A549 (cell line): Measurements from ENCODE around the gene TRMT1. TPM values are rescaled to one million over a fixed set of nuclear protein-coding genes. Genes with fewer than 3 reads are reported as not detected.

Experiments
- ATAC-seq, 2 experiments: fragments of 200-7000 bp in 1 of 2; fragments of >200 bp in 1 of 2; cut with Nextera tagmentation in 1 of 2; cut with Tn5 transposase in 1 of 2; 3 replicates each; pipeline versions ENCODE4 v1.8.0 to v1.9.1; 2018 to 2020; ENCODE audit warnings: mild to moderate bottlenecking in 1 of 2, moderate library complexity in 1 of 2
- CTCF ChIA-PET: fragments of 300-600 bp; sonication (Branson Sonifier 250); formaldehyde crosslinking; extraction: SDS; loops from one replicate; lab custom pipeline; 2021; ENCODE audit warnings: antibody characterized with exemption, inconsistent platforms; lab: Yijun Ruan, JAX
- POLR2A ChIA-PET: fragments of 350-600 bp; formaldehyde crosslinking; extraction: SDS; loops from one replicate; lab custom pipeline; 2021; ENCODE audit warnings: antibody characterized with exemption, inconsistent platforms; lab: Yijun Ruan, JAX
- DNase-seq, 2 experiments: peaks; one replicate each; pipeline versions ENCODE4 v3.0.0 to v3.0.0-alpha.2; 2011 to 2016; ENCODE audit warnings: low read depth in 1 of 2, low spot score in 1 of 2
- FAIRE-seq: peaks from 2 replicates; lab custom pipeline; 2011; peaks lifted over from hg19 to GRCh38; lab: Jason Lieb, UNC
- H3K27ac ChIP-seq, 2 experiments: fragments of >200 bp; sonication (Bioruptor Twin); formaldehyde crosslinking; 3 replicates each; pipeline ENCODE4 v1.5.1; 2016 to 2017
- H3K4me1 ChIP-seq: fragments of >200 bp; sonication (Bioruptor Twin); formaldehyde crosslinking; 3 replicates; pipeline ENCODE4 v1.6.1; 2016
- H3K4me2 ChIP-seq: fragments of >200 bp; sonication (Bioruptor Twin); formaldehyde crosslinking; 3 replicates; pipeline ENCODE4 v1.6.1; 2016
- H3K4me3 ChIP-seq: fragments of >200 bp; sonication (Bioruptor Twin); formaldehyde crosslinking; 3 replicates; pipeline ENCODE4 v1.5.1; 2016
- H3K9me3 ChIP-seq: fragments of >200 bp; sonication (Bioruptor Twin); formaldehyde crosslinking; 3 replicates; pipeline ENCODE4 v1.6.1; 2016
- CBX8 ChIP-seq: fragments of 200-600 bp; sonication (generic); IDR thresholded peaks from 2 replicates; pipeline ENCODE4 v1.6.1; 2016
- CEBPB ChIP-seq, 2 experiments: fragments of >200 bp in 1 of 2; sonication (Bioruptor Twin) in 1 of 2; formaldehyde crosslinking in 1 of 2; IDR thresholded peaks; 2 replicates each; pipeline ENCODE4 v1.6.1; 2012 to 2016
- CHD2 ChIP-seq: fragments of 150-350 bp; IDR thresholded peaks from 2 replicates; pipeline ENCODE4 v1.6.1; 2014; ENCODE audit warnings: low read length; ENCODE audit not compliant: partially characterized antibody
- FOXS1 ChIP-seq: fragments of 250-450 bp; sonication (Bioruptor Pico); IDR thresholded peaks from 2 replicates; pipeline ENCODE4 v1.5.0; 2020; ENCODE audit warnings: mild to moderate bottlenecking, moderate library complexity
- GATA3 ChIP-seq: IDR thresholded peaks from 2 replicates; pipeline ENCODE4 v1.6.1; 2012; ENCODE audit warnings: borderline replicate concordance
- HOXB13 ChIP-seq: fragments of 250-450 bp; sonication (Bioruptor Pico); IDR thresholded peaks from 2 replicates; pipeline ENCODE4 v1.5.0; 2020; ENCODE audit warnings: low read depth, mild to moderate bottlenecking, moderate library complexity
- MAZ ChIP-seq: fragments of 150-350 bp; IDR thresholded peaks from 2 replicates; pipeline ENCODE4 v1.6.1; 2014; ENCODE audit warnings: antibody characterized with exemption, low read depth, low read length, borderline replicate concordance
- NPAS2 ChIP-seq: fragments of 250-450 bp; sonication (Bioruptor Pico); IDR thresholded peaks from 2 replicates; pipeline ENCODE4 v1.8.0; 2022; ENCODE audit warnings: mild to moderate bottlenecking, moderate library complexity, borderline replicate concordance
- POLR2AphosphoS2 ChIP-seq: conservative IDR thresholded peaks from 2 replicates; pipeline ENCODE4 v1.6.1; 2012; ENCODE audit warnings: low read length, improper control_type of control experiment, inconsistent platforms
- SREBF2 ChIP-seq: fragments of 450-650 bp; IDR thresholded peaks from 2 replicates; pipeline ENCODE4 v1.6.1; 2014; ENCODE audit warnings: mild to moderate bottlenecking, moderate library complexity
- WGBS: methylation state at CpG from one replicate; pipeline ENCODE4 v1.1.6; 2017; ENCODE audit errors: missing lambda C conversion rate; 5-methylcytosine and 5-hydroxymethylcytosine counted together
- polyA plus RNA-seq, 4 experiments: library from polyadenylated mRNA; depleted of rRNA in 3 of 4; stranded (reverse); fragments of >200 nt; fragmentation: RNase III in 1 of 4; extraction: RNeasy Plus Mini Kit Qiagen cat#74134 plus additional on column Dnase treatment in 1 of 4; gene quantifications; 2 replicates in 3 of 4; 3 replicates in 1 of 4; pipeline ENCODE4 v1.2.3, GENCODE V29; 2011 to 2017
- TF ChIP-seq, protein P1 (sequence below): fragments of >200 bp; sonication (Bioruptor Twin); formaldehyde crosslinking; IDR thresholded peaks from 3 replicates; pipeline ENCODE4 v1.6.1; 2016
- TF ChIP-seq, protein P2 (sequence below): fragments of 250-450 bp; sonication (Bioruptor Pico); IDR thresholded peaks from 2 replicates; pipeline ENCODE4 v1.5.0; 2021; ENCODE audit warnings: mild to moderate bottlenecking, moderate library complexity, borderline replicate concordance
- TF ChIP-seq, protein P3 (sequence below): fragments of >200 bp; sonication (Bioruptor Twin); formaldehyde crosslinking; IDR thresholded peaks from 2 replicates; pipeline ENCODE4 v1.6.1; 2016
- TF ChIP-seq, protein P4 (sequence below): IDR thresholded peaks from 2 replicates; pipeline ENCODE4 v1.6.1; 2012; ENCODE audit warnings: low read depth, borderline replicate concordance
- TF ChIP-seq, protein P5 (sequence below): IDR thresholded peaks from 2 replicates; pipeline ENCODE4 v1.6.1; 2012
- TF ChIP-seq, protein P6 (sequence below): IDR thresholded peaks from 2 replicates; pipeline ENCODE4 v1.6.1; 2012
- TF ChIP-seq, protein P7 (sequence below): fragments of 200-600 bp; sonication (generic); IDR thresholded peaks from 2 replicates; pipeline ENCODE4 v1.6.1; 2016; ENCODE audit warnings: antibody characterized with exemption, mild to moderate bottlenecking, moderate library complexity

TRMT1 gene
- polyA plus RNA-seq, 2 of the 4 experiments (the other 2 are of a cell fraction), result 18.2 to 29.8 TPM

DNA sequence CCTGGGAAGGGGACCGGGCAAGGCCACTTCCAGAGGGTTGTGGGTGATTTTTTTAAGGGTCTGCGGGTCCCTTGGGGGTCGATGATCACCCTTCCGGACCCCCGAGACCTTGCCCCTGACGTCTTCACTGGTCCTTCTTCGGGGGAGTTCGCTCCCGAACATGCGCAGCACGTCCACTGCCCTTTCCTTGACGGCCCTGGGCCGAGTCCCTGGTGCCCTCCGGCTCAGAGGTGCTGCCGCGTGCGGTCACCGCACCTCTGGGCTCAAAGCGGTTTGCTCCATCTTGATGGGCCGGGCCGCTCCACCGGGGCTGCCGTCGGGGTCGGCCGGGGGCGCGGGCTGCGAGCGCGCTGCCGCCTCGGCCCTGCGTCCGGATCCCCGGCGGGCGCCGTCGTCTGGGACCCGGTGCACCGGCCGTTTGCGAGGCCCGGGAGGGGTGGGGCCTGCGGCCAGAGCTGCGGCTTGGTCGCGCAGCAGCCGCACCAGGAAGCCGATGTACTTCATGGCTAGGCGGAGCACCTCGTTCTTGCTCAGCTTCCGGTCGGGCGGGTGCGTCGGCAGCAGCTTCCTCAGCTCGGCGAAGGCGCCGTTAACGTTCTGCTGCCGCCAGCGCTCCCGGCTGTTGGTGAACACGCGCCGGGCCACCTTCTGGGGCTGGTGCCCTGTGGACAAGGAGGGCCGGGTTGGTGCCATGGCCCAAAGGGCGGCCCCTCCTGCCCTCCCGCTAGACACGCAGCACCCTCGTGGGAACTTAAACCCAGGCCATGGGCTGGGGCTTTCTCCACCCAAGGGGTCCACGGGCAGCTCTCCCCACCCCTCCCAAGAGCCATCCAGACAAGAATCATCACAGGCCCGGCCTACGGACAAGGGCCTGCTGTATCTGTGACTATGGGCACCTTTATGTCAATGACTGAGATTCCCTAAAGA, 17.2 kb downstream of the TRMT1 start:
- no peak for FAIRE-seq
- Histone ChIP-seq H3K4me2 (no peak overlapping the region), H3K4me3 (no peak overlapping the region), H3K4me1 (peaks cover 22% of the 10 kb centered on the region), H3K9me3 (no peaks in the 10 kb centered on the region), H3K27ac (no peak overlapping the region)
- CTCF ChIA-PET, result interaction anchor here (1.3 to 3.3 kb wide), 2 partner anchors 38 to 121 kb away, joined by 4 to 15 read pairs; no protein-coding TSS in a partner anchor
- ATAC-seq, result no peak
- DNase-seq, result no peak
- TF ChIP-seq, protein P1, sequence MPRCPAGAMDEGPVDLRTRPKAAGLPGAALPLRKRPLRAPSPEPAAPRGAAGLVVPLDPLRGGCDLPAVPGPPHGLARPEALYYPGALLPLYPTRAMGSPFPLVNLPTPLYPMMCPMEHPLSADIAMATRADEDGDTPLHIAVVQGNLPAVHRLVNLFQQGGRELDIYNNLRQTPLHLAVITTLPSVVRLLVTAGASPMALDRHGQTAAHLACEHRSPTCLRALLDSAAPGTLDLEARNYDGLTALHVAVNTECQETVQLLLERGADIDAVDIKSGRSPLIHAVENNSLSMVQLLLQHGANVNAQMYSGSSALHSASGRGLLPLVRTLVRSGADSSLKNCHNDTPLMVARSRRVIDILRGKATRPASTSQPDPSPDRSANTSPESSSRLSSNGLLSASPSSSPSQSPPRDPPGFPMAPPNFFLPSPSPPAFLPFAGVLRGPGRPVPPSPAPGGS, result no peak
- TF ChIP-seq, protein P2, sequence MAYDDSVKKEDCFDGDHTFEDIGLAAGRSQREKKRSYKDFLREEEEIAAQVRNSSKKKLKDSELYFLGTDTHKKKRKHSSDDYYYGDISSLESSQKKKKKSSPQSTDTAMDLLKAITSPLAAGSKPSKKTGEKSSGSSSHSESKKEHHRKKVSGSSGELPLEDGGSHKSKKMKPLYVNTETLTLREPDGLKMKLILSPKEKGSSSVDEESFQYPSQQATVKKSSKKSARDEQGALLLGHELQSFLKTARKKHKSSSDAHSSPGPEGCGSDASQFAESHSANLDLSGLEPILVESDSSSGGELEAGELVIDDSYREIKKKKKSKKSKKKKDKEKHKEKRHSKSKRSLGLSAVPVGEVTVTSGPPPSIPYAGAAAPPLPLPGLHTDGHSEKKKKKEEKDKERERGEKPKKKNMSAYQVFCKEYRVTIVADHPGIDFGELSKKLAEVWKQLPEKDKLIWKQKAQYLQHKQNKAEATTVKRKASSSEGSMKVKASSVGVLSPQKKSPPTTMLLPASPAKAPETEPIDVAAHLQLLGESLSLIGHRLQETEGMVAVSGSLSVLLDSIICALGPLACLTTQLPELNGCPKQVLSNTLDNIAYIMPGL, result no peak
- TF ChIP-seq FOXS1, result no peak
- TF ChIP-seq, protein P3, sequence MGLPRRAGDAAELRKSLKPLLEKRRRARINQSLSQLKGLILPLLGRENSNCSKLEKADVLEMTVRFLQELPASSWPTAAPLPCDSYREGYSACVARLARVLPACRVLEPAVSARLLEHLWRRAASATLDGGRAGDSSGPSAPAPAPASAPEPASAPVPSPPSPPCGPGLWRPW, result no peak
- no peak for TF ChIP-seq CBX8
- TF ChIP-seq, protein P4, sequence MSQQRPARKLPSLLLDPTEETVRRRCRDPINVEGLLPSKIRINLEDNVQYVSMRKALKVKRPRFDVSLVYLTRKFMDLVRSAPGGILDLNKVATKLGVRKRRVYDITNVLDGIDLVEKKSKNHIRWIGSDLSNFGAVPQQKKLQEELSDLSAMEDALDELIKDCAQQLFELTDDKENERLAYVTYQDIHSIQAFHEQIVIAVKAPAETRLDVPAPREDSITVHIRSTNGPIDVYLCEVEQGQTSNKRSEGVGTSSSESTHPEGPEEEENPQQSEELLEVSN, result no peak
- TF ChIP-seq, protein P5, sequence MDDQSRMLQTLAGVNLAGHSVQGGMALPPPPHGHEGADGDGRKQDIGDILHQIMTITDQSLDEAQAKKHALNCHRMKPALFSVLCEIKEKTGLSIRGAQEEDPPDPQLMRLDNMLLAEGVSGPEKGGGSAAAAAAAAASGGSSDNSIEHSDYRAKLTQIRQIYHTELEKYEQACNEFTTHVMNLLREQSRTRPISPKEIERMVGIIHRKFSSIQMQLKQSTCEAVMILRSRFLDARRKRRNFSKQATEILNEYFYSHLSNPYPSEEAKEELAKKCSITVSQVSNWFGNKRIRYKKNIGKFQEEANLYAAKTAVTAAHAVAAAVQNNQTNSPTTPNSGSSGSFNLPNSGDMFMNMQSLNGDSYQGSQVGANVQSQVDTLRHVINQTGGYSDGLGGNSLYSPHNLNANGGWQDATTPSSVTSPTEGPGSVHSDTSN, result no peak
- TF ChIP-seq, protein P6, sequence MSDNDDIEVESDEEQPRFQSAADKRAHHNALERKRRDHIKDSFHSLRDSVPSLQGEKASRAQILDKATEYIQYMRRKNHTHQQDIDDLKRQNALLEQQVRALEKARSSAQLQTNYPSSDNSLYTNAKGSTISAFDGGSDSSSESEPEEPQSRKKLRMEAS, result no peak
- TF ChIP-seq HOXB13 (CRISPR knock-in tag), result no peak
- no peak for TF ChIP-seq POLR2AphosphoS2
- TF ChIP-seq MAZ, result no peak
- no peak for TF ChIP-seq GATA3
- TF ChIP-seq, protein P7, sequence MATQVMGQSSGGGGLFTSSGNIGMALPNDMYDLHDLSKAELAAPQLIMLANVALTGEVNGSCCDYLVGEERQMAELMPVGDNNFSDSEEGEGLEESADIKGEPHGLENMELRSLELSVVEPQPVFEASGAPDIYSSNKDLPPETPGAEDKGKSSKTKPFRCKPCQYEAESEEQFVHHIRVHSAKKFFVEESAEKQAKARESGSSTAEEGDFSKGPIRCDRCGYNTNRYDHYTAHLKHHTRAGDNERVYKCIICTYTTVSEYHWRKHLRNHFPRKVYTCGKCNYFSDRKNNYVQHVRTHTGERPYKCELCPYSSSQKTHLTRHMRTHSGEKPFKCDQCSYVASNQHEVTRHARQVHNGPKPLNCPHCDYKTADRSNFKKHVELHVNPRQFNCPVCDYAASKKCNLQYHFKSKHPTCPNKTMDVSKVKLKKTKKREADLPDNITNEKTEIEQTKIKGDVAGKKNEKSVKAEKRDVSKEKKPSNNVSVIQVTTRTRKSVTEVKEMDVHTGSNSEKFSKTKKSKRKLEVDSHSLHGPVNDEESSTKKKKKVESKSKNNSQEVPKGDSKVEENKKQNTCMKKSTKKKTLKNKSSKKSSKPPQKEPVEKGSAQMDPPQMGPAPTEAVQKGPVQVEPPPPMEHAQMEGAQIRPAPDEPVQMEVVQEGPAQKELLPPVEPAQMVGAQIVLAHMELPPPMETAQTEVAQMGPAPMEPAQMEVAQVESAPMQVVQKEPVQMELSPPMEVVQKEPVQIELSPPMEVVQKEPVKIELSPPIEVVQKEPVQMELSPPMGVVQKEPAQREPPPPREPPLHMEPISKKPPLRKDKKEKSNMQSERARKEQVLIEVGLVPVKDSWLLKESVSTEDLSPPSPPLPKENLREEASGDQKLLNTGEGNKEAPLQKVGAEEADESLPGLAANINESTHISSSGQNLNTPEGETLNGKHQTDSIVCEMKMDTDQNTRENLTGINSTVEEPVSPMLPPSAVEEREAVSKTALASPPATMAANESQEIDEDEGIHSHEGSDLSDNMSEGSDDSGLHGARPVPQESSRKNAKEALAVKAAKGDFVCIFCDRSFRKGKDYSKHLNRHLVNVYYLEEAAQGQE, result no peak
- TF ChIP-seq NPAS2 (CRISPR knock-in tag), result no peak
- TF ChIP-seq CHD2, result no peak
- TF ChIP-seq SREBF2, result no peak
- no peak for TF ChIP-seq CEBPB (IDR thresholded peaks at IDR 0.05)
- WGBS, result 92% methylated on average over 24 of the region's 77 CpGs
- POLR2A ChIA-PET, result no interaction called here
